GM12874 (cell line): ENCODE measurements around the gene CRAT.

Experiments used
- CTCF ChIP-seq: IDR thresholded peaks from 2 replicates; pipeline ENCODE4 v1.5.1; 2011; ENCODE audit warnings: low read depth, mild to moderate bottlenecking, control low read depth, low read length, moderate library complexity; ENCODE audit not compliant: insufficient read depth

CRAT gene

GRCh38 chr9:129148463-129149204 is 38.0 kb upstream of the CRAT start:
- no peak for TF ChIP-seq CTCF

GRCh38 chr9:129146441-129146941 is 35.9 kb upstream of the CRAT start:
- no peak for TF ChIP-seq CTCF

GRCh38 chr9:129145841-129146292 is 35.3 kb upstream of the CRAT start:
- no peak for TF ChIP-seq CTCF

- no peak for TF ChIP-seq CTCF
Observed at GRCh38 chr9:129145316-129145715, 34.7 kb upstream of the CRAT start.

- peak; percentile 98 for TF ChIP-seq CTCF
Observed at GRCh38 chr9:129143031-129143927, 32.7 kb upstream of the CRAT start.

- TF ChIP-seq CTCF, result no peak
Observed at GRCh38 chr9:129142138-129142935, 31.7 kb upstream of the CRAT start.
